HepG2 (cell line): ENCODE results near the gene FRMD5. TPM values are rescaled to one million over a fixed set of nuclear protein-coding genes. Genes with fewer than 3 reads are reported as not detected.
A peak's percentile ranks its signal among the peaks of the same experiment; 100 is the strongest.

ENCODE experiments used
- AHR ChIP-seq: IDR thresholded peaks from 2 replicates; pipeline ENCODE4 v1.6.1; 2018; ENCODE audit warnings: missing genetic modification reagents, missing compliant biosample characterization
- ATF4 ChIP-seq, 2 experiments: fragments of 450-650 bp in 1 of 2; sonication (generic) in 1 of 2; formaldehyde crosslinking; IDR thresholded peaks; 2 replicates each; pipeline versions ENCODE4 v1.5.0 to v1.8.0; 2020 to 2022; ENCODE audit warnings: mild to moderate bottlenecking in 1 of 2, missing genetic modification reagents in 1 of 2
- ELF1 ChIP-seq: sonication (generic); formaldehyde crosslinking; IDR thresholded peaks from 2 replicates; pipeline ENCODE4 v1.4.0; 2020; ENCODE audit warnings: missing genetic modification reagents
- ELF4 ChIP-seq: sonication (generic); formaldehyde crosslinking; IDR thresholded peaks from 2 replicates; pipeline ENCODE4 v1.5.0; 2020; ENCODE audit warnings: missing genetic modification reagents, mild to moderate bottlenecking, moderate library complexity, borderline replicate concordance
- FOXK2 ChIP-seq: fragments of 450-650 bp; IDR thresholded peaks from 2 replicates; pipeline ENCODE4 v1.6.1; 2016
- GATAD1 ChIP-seq: IDR thresholded peaks from 2 replicates; pipeline ENCODE4 v1.6.1; 2016; ENCODE audit warnings: missing genetic modification reagents, missing compliant biosample characterization
- HBP1 ChIP-seq: IDR thresholded peaks from 2 replicates; pipeline ENCODE4 v1.6.1; 2016; ENCODE audit warnings: low read depth, control low read depth
- HMGXB3 ChIP-seq: sonication (generic); formaldehyde crosslinking; IDR thresholded peaks from 2 replicates; pipeline ENCODE4 v1.4.0; 2020; ENCODE audit warnings: missing genetic modification reagents, borderline replicate concordance
- IKZF5 ChIP-seq: IDR thresholded peaks from 2 replicates; pipeline ENCODE4 v1.6.1; 2018; ENCODE audit warnings: missing genetic modification reagents, mild to moderate bottlenecking, missing compliant biosample characterization
- ISX ChIP-seq: sonication (generic); formaldehyde crosslinking; conservative IDR thresholded peaks from 2 replicates; pipeline ENCODE4 v1.5.0; 2020; ENCODE audit warnings: missing genetic modification reagents
- JUND ChIP-seq: sonication (generic); formaldehyde crosslinking; IDR thresholded peaks from 2 replicates; pipeline ENCODE4 v1.8.0; 2022; ENCODE audit warnings: mild to moderate bottlenecking, missing genetic modification reagents
- RFX1 ChIP-seq: fragments of 450-650 bp; IDR thresholded peaks from 2 replicates; pipeline ENCODE4 v1.6.1; 2017
- RFXAP ChIP-seq: sonication (generic); formaldehyde crosslinking; IDR thresholded peaks from 2 replicates; pipeline ENCODE4 v1.4.0; 2020; ENCODE audit warnings: missing genetic modification reagents, borderline replicate concordance
- SNAPC5 ChIP-seq: sonication (generic); formaldehyde crosslinking; IDR thresholded peaks from 2 replicates; pipeline ENCODE4 v1.8.1; 2023; ENCODE audit warnings: mild to moderate bottlenecking, missing genetic modification reagents, borderline replicate concordance
- TRAFD1 ChIP-seq: sonication (generic); formaldehyde crosslinking; IDR thresholded peaks from 2 replicates; pipeline ENCODE4 v1.5.1; 2020; ENCODE audit warnings: missing genetic modification reagents, mild to moderate bottlenecking, borderline replicate concordance
- ZBTB42 ChIP-seq: sonication (generic); formaldehyde crosslinking; IDR thresholded peaks from 2 replicates; pipeline ENCODE4 v1.5.0; 2020; ENCODE audit warnings: mild to moderate bottlenecking, missing genetic modification reagents
- ZNF740 ChIP-seq: sonication (generic); formaldehyde crosslinking; IDR thresholded peaks from 2 replicates; pipeline ENCODE4 v1.4.0; 2020; ENCODE audit warnings: missing genetic modification reagents
- ZNF746 ChIP-seq: sonication (generic); formaldehyde crosslinking; IDR thresholded peaks from 2 replicates; pipeline ENCODE4 v1.8.0; 2022; ENCODE audit warnings: mild to moderate bottlenecking, missing genetic modification reagents
- polyA plus RNA-seq, 8 experiments: library from polyadenylated mRNA; depleted of rRNA in 3 of 8; stranded (reverse) in 7 of 8; unstranded in 1 of 8; fragments of >200 nt; fragmentation: Illumina TruSeq in 4 of 8; extraction: Trizol in 4 of 8; gene quantifications; 2 replicates each; pipeline versions ENCODE4 v1.2.1 to v1.2.3, GENCODE V29; 2011 to 2016; ENCODE audit warnings: low read depth in 4 of 8, missing spikeins in 1 of 8, mixed read lengths in 1 of 8; ENCODE audit not compliant: insufficient read depth in 1 of 8
- total RNA-seq, 5 experiments: library from RNA; depleted of rRNA; stranded (reverse); fragments of >200 nt; fragmentation: Illumina TruSeq; extraction: Trizol; gene quantifications; 2 replicates each; pipeline ENCODE4 v1.2.3, GENCODE V29; 2016; ENCODE audit warnings: low read depth in 1 of 5

The FRMD5 gene
- total and polyA plus RNA-seq, 2 of the 13 experiments (the other 11 are each of a cell fraction or from before 2014, with no cell fraction given), result 0.93 to 1.5 TPM

GRCh38 chr15:43824302-43825246 is 370.5 kb downstream of the FRMD5 start, which contains the start of gene MFAP1 (continued):
- TF ChIP-seq HMGXB3, result peak; percentile 83; the same call in 1 of the 2 replicates
- no peak for TF ChIP-seq AHR (CRISPR knock-in tag)
- peak; percentile 83; the same call in 1 of the 2 replicates for TF ChIP-seq IKZF5 (CRISPR knock-in tag)
- 0 out of 2 replicates have a peak, but pooled peaks have one; percentile 52 for TF ChIP-seq ISX (CRISPR knock-in tag)
- peak; percentile 10; the same call in 1 of the 2 replicates for TF ChIP-seq FOXK2
- TF ChIP-seq GATAD1, result peak; percentile 96
- TF ChIP-seq RFXAP, result peak; percentile 79; the same call in 1 of the 2 replicates
- no peak for TF ChIP-seq ZNF746 (CRISPR knock-in tag)
- TF ChIP-seq ATF4 (CRISPR knock-in tag; IDR thresholded peaks at IDR 0.05), result peak in 1 of 2 experiments; percentile 47; a peak in 1 of 4 replicates
- TF ChIP-seq TRAFD1, result no peak; the same call in 1 of the 2 replicates
- no peak for TF ChIP-seq JUND
- TF ChIP-seq ELF1 (CRISPR knock-in tag), result peak; percentile 95
- TF ChIP-seq HBP1 (CRISPR knock-in tag), result peak; percentile 93
- TF ChIP-seq ZBTB42 (CRISPR knock-in tag), result peak; percentile 69; the same call in 1 of the 2 replicates
- TF ChIP-seq ELF4 (CRISPR knock-in tag), result no peak
- no peak for TF ChIP-seq SNAPC5 (CRISPR knock-in tag)
- TF ChIP-seq RFX1, result no peak
- no peak for TF ChIP-seq ZNF740 (CRISPR knock-in tag)
